GM18873 (cell line): Measurements from ENCODE around the gene FOXC1.

Experiments
- ATAC-seq: cut with Tn5 transposase; IDR thresholded peaks from one replicate; pipeline ENCODE4 v1.9.1; 2021; ENCODE audit warnings: mild to moderate bottlenecking, moderate library complexity, moderate number of reproducible peaks; ENCODE audit not compliant: unreplicated experiment, low FRiP score

Gene FOXC1

GRCh38 chr6:1598433-1598832 lies 11.3 kb upstream of the FOXC1 start:
- ATAC-seq, result no peak

- no peak for ATAC-seq
Observed at GRCh38 chr6:1598886-1599285, 10.8 kb upstream of the FOXC1 start.

GRCh38 chr6:1599469-1599868 lies 10.2 kb upstream of the FOXC1 start:
- no peak for ATAC-seq

GRCh38 chr6:1600063-1600763 lies 9.5 kb upstream of the FOXC1 start:
- no peak for ATAC-seq

- no peak for ATAC-seq
Observed at GRCh38 chr6:1600764-1601157, 9.0 kb upstream of the FOXC1 start.

- no peak for ATAC-seq
Observed at GRCh38 chr6:1601158-1602048, 8.3 kb upstream of the FOXC1 start.

- no peak for ATAC-seq
Observed at GRCh38 chr6:1602049-1602713, 7.5 kb upstream of the FOXC1 start.

GRCh38 chr6:1603708-1604107 lies 6.0 kb upstream of the FOXC1 start:
- no peak for ATAC-seq

- no peak for ATAC-seq
Observed at GRCh38 chr6:1604158-1605003, 5.3 kb upstream of the FOXC1 start.

- no peak for ATAC-seq
Observed at GRCh38 chr6:1605004-1605892, 4.5 kb upstream of the FOXC1 start.

GRCh38 chr6:1605893-1606779 lies 3.6 kb upstream of the FOXC1 start:
- ATAC-seq, result no peak

GRCh38 chr6:1606780-1607515 lies 2.8 kb upstream of the FOXC1 start:
- no peak for ATAC-seq

GRCh38 chr6:1607516-1608221 lies 2.0 kb upstream of the FOXC1 start:
- ATAC-seq, result no peak

GRCh38 chr6:1608222-1609040 lies 1.3 kb upstream of the FOXC1 start:
- ATAC-seq, result no peak

GRCh38 chr6:1609041-1609647 lies 571 bp upstream of the FOXC1 start:
- no peak for ATAC-seq
